ENCODE results near the gene FURIN.

FURIN gene

DNA sequence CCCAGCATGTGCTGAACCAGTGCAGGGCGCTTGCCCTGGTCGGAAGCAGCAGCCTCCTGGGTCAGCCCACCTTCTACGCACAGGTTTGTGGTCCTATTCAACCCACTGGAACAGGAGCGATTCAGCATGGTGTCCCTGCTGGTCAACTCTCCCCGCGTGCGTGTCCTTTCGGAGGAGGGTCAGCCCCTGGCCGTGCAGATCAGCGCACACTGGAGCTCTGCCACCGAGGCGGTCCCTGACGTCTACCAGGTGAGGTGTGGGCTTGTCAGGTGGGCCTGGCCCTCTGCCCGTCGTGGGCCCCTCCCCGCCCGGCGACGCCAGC lies 42.9 kb downstream of the FURIN start:
- TF ChIP-seq SPI1 (IDR thresholded peaks at IDR 0.05; ENCODE audit: borderline replicate concordance, low read depth) (no peak), GABPA (IDR thresholded peaks at IDR 0.05; ENCODE audit: low read depth) (no peak), POLR2AphosphoS5 (IDR thresholded peaks at IDR 0.05; ENCODE audit: low read depth) (no peak)
- TF ChIP-seq, protein P1, sequence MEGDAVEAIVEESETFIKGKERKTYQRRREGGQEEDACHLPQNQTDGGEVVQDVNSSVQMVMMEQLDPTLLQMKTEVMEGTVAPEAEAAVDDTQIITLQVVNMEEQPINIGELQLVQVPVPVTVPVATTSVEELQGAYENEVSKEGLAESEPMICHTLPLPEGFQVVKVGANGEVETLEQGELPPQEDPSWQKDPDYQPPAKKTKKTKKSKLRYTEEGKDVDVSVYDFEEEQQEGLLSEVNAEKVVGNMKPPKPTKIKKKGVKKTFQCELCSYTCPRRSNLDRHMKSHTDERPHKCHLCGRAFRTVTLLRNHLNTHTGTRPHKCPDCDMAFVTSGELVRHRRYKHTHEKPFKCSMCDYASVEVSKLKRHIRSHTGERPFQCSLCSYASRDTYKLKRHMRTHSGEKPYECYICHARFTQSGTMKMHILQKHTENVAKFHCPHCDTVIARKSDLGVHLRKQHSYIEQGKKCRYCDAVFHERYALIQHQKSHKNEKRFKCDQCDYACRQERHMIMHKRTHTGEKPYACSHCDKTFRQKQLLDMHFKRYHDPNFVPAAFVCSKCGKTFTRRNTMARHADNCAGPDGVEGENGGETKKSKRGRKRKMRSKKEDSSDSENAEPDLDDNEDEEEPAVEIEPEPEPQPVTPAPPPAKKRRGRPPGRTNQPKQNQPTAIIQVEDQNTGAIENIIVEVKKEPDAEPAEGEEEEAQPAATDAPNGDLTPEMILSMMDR (IDR thresholded peaks at IDR 0.05; ENCODE audit: insufficient read depth, low read length) = no peak
- TF ChIP-seq, protein P2, sequence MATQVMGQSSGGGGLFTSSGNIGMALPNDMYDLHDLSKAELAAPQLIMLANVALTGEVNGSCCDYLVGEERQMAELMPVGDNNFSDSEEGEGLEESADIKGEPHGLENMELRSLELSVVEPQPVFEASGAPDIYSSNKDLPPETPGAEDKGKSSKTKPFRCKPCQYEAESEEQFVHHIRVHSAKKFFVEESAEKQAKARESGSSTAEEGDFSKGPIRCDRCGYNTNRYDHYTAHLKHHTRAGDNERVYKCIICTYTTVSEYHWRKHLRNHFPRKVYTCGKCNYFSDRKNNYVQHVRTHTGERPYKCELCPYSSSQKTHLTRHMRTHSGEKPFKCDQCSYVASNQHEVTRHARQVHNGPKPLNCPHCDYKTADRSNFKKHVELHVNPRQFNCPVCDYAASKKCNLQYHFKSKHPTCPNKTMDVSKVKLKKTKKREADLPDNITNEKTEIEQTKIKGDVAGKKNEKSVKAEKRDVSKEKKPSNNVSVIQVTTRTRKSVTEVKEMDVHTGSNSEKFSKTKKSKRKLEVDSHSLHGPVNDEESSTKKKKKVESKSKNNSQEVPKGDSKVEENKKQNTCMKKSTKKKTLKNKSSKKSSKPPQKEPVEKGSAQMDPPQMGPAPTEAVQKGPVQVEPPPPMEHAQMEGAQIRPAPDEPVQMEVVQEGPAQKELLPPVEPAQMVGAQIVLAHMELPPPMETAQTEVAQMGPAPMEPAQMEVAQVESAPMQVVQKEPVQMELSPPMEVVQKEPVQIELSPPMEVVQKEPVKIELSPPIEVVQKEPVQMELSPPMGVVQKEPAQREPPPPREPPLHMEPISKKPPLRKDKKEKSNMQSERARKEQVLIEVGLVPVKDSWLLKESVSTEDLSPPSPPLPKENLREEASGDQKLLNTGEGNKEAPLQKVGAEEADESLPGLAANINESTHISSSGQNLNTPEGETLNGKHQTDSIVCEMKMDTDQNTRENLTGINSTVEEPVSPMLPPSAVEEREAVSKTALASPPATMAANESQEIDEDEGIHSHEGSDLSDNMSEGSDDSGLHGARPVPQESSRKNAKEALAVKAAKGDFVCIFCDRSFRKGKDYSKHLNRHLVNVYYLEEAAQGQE (IDR thresholded peaks at IDR 0.05; ENCODE audit: insufficient replicate concordance, low read depth) = no peak
- H3K4me3 ChIP-seq (replicated peaks; ENCODE audit: insufficient read depth, low read length) = no peak overlapping the region
- DNase-seq (ENCODE audit: low read depth in 1 of 2, low spot score in 1 of 2) = no peak
- no peaks in the 10 kb centered on the region for H3K27me3 ChIP-seq (ENCODE audit: insufficient read depth, poor library complexity, severe bottlenecking)
- H3K27ac ChIP-seq (replicated peaks) = no peak overlapping the region

DNA sequence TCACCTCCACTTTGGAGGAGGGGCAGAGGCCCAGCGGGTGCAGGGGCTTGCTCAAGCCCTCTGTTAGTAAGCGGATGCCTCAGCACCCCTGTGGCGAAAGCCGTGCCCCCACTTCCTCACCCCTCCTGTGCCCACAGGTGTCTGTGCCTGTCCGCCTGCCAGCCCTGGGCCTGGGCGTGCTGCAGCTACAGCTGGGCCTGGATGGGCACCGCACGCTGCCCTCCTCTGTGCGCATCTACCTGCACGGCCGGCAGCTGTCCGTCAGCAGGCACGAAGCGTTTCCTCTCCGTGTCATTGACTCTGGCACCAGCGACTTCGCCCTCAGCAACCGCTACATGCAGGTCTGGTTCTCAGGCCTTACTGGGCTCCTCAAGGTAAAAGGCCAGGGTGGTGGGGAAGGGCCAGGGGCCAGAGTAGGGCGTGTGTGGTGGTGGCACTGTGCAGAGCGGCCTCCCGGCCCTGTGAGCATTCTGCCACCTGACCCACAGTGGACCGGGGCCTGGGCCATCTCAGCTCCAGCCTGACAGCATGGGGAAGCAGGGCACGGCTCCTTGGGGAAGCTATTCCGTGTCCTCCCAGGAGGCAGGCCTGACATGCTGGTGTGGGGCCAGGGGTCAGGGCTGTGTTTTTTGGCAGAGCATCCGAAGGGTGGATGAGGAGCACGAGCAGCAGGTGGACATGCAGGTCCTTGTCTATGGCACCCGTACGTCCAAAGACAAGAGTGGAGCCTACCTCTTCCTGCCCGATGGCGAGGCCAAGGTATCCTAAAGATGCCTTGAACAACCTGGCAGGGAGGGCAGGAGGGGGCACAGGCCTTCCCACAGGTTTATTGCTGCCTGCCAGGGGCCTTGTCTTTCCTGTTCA lies 43.8 kb downstream of the FURIN start:
- Histone ChIP-seq H3K4me3 (replicated peaks; ENCODE audit: insufficient read depth, low read length) (no peak overlapping the region), H3K27me3 (ENCODE audit: insufficient read depth, poor library complexity, severe bottlenecking) (no peaks in the 10 kb centered on the region), H3K27ac (replicated peaks) (no peak overlapping the region; the same call in 1 of the 2 replicates)
- TF ChIP-seq POLR2AphosphoS5 (IDR thresholded peaks at IDR 0.05; ENCODE audit: low read depth) (no peak), SPI1 (IDR thresholded peaks at IDR 0.05; ENCODE audit: borderline replicate concordance, low read depth) (no peak), GABPA (IDR thresholded peaks at IDR 0.05; ENCODE audit: low read depth) (no peak)
- TF ChIP-seq, protein P2 (IDR thresholded peaks at IDR 0.05; ENCODE audit: insufficient replicate concordance, low read depth) = no peak
- TF ChIP-seq, protein P1 (IDR thresholded peaks at IDR 0.05; ENCODE audit: insufficient read depth, low read length) = no peak
- no peak for DNase-seq (ENCODE audit: low read depth in 1 of 2, low spot score in 1 of 2)

DNA sequence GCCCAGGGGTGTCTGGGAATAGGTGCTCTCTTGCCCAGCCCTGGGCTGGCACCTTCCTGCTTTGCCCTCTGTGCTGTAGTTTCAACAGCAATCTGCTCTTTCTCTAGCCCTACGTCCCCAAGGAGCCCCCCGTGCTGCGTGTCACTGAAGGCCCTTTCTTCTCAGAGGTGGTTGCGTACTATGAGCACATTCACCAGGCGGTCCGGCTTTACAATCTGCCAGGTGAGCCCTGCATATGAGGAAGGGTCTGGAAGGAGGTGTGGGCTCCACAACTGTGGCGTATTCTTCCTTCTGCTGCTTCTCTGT lies 44.3 kb downstream of the FURIN start:
- TF ChIP-seq POLR2AphosphoS5 (IDR thresholded peaks at IDR 0.05; ENCODE audit: low read depth) (no peak), SPI1 (IDR thresholded peaks at IDR 0.05; ENCODE audit: borderline replicate concordance, low read depth) (no peak), GABPA (IDR thresholded peaks at IDR 0.05; ENCODE audit: low read depth) (no peak)
- TF ChIP-seq, protein P1 (IDR thresholded peaks at IDR 0.05; ENCODE audit: insufficient read depth, low read length) = no peak
- TF ChIP-seq, protein P2 (IDR thresholded peaks at IDR 0.05; ENCODE audit: insufficient replicate concordance, low read depth) = no peak
- no peak overlapping the region; the same call in 1 of the 2 replicates for H3K27ac ChIP-seq (replicated peaks)
- no peaks in the 10 kb centered on the region for H3K27me3 ChIP-seq (ENCODE audit: insufficient read depth, poor library complexity, severe bottlenecking)
- DNase-seq (ENCODE audit: low read depth in 1 of 2, low spot score in 1 of 2) = no peak
- no peak overlapping the region for H3K4me3 ChIP-seq (replicated peaks; ENCODE audit: insufficient read depth, low read length)

Measured in HL-60 (cell line).